GM21786 (cell line): ENCODE measurements around the gene JMJD7.

Experiments used
- ATAC-seq: cut with Tn5 transposase; IDR thresholded peaks from one replicate; pipeline ENCODE4 v1.9.1; 2021; ENCODE audit not compliant: unreplicated experiment

JMJD7 gene

DNA sequence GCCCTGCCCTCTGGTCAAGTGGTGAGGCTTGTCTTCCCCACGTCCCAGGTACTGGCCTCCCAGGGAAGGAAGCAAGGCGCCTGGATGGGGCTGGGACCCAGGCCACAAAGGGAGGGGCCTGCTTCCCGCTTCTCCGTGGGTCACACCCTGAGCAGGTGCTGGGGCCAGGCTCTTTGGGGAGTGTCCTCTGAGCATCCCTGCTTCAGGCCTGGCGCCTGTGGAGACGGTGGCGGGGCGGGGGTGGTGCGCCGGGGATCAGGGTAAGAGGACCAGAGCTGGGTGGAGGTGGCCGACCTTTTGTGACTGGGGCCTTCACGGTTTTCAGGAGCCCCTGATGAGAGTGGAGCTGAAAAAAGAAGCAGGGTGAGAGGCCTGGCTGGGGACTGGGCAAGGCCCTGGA is 14.3 kb downstream of the JMJD7 start:
- ATAC-seq: no peak

- ATAC-seq: no peak
Measured at GRCh38 chr15:41843571-41843970, 15.7 kb downstream of the JMJD7 start.

DNA sequence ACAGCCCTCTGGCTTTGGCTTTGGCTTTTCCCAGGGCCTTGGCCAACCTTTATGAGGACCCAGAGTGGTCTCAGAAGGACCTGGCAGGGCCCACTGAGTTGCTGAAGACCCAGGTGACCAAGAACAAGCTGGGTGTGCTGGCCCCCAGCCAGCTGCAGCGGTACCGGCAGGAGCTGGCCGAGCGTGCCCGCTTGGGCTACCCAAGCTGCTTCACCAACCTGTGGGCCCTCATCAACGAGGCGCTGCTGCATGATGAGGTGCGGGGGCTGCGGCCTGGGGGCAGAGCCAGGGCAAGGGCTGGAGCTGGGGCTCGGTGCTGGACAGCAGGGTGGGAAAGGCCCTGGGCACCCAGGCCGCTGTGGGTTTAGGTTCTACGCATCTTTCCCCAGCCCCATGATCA is 16.9 kb downstream of the JMJD7 start:
- no peak for ATAC-seq

DNA sequence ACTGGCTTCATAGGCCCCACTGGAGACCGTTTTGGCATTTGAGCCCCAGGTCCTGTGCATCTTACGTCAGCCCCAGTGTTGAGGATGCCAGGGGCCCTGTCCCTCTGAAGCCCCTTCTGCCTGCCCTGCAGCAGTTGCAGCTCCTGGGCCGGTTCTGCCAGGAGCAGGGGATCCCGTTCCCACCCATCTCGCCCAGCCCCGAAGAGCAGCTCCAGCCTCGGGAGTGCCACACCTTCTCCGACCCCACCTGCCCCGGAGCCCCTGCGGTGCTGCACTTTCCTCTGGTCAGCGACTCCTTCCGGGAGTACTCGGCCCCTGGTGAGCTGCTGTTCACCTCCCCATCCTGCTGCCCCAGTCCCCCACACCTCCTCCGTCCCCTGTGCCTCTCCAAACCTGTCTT is 19.3 kb downstream of the JMJD7 start:
- ATAC-seq: no peak

- no peak for ATAC-seq
Measured at GRCh38 chr15:41847981-41848380, 20.1 kb downstream of the JMJD7 start.

DNA sequence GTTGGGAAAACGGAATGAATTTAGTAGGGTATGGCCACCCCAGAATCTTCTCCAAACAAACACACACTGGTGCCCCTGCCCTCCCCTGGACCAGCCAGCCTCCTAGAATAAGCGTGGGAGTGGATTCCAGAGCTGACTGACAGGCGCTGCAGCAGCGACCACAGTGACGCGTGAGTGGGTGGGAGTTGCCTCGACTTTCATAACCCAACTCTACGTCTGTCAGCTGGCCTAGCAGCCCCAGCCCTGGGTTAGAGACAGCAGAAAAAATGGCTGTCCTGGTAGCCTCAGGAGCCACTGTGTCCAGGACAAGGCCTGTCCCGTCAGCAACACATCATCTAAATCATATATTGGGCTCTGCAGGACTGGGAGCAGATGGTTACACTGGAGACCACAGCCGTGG is 20.7 kb downstream of the JMJD7 start:
- no peak for ATAC-seq

GRCh38 chr15:41849204-41849603 is 21.3 kb downstream of the JMJD7 start:
- no peak for ATAC-seq

GRCh38 chr15:41849861-41850260 is 22.0 kb downstream of the JMJD7 start:
- ATAC-seq: no peak

GRCh38 chr15:41850482-41851166 is 22.7 kb downstream of the JMJD7 start:
- ATAC-seq: no peak

DNA sequence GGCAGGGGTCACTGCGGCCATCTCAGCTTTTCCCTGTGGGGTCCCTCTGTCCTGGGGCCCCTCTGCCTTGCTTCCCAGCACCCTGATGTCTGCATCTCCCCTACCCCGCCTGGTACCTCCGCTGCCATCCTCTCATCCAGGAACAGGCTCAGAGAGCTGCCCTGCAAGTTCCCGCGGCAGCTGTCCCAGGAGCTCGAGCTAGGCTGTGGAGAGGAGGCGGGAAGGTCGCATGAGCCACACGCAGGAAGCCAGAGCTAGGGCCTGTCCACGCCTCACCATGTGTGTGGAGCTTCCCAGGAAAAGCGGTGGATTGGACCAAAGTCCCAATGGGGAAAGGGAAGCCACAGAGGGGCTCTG is 23.3 kb downstream of the JMJD7 start:
- no peak for ATAC-seq

- no peak for ATAC-seq
Measured at GRCh38 chr15:41851755-41852370, 24.0 kb downstream of the JMJD7 start.

GRCh38 chr15:41852736-41853590 is 25.1 kb downstream of the JMJD7 start:
- ATAC-seq: no peak

DNA sequence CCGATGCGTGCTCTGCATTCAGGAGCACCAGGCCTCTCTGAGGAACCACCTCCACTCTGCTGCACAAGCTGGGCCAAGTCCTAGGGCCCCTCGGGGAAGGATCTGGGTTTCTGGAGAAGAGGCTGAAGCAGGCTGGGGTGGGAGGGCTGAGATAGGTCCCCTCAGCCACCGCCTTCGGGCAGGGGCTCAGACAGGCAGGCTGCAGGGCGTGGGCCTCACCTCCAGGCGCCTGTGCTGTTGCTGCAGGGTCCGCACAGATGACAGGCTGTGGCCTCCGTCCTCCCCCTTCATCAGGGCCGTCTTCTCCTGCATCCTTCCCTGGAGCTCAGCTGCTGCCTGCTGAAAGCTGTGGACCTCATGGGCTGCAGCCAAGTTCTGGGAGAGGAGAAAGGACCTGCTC is 25.9 kb downstream of the JMJD7 start:
- no peak for ATAC-seq

GRCh38 chr15:41854443-41854842 is 26.6 kb downstream of the JMJD7 start:
- no peak for ATAC-seq

- no peak for ATAC-seq
Measured at GRCh38 chr15:41855261-41855961, 27.5 kb downstream of the JMJD7 start.

GRCh38 chr15:41856262-41856661 is 28.4 kb downstream of the JMJD7 start:
- no peak for ATAC-seq

GRCh38 chr15:41856716-41857115 is 28.8 kb downstream of the JMJD7 start:
- no peak for ATAC-seq

GRCh38 chr15:41857316-41857715 is 29.4 kb downstream of the JMJD7 start:
- no peak for ATAC-seq

GRCh38 chr15:41858756-41859155 is 30.9 kb downstream of the JMJD7 start:
- no peak for ATAC-seq

- no peak for ATAC-seq
Measured at GRCh38 chr15:41860049-41860828, 32.3 kb downstream of the JMJD7 start.
